NB4 (cell line): Measurements from ENCODE around the gene PKD2.
A peak's percentile ranks its signal among the peaks of the same experiment; 100 is the strongest.

ENCODE experiments used
- CTCF ChIP-seq: IDR thresholded peaks from one replicate; pipeline ENCODE4 v1.5.1; 2012; ENCODE audit warnings: low read depth, low read length
- POLR2A ChIP-seq: IDR thresholded peaks from 2 replicates; pipeline ENCODE4 v1.6.1; 2011; ENCODE audit warnings: mild to moderate bottlenecking; ENCODE audit not compliant: insufficient read length; ENCODE audit errors: extremely low read depth

- TF ChIP-seq POLR2A, result no peak
- peak; percentile 78 for TF ChIP-seq CTCF
Observed at GRCh38 chr4:87973283-87974169, 33.9 kb upstream of the PKD2 start.
